Peyer's patch (tissue), 4 donors: ENCODE data around the gene ACSF2.
"Not testable (repeated sequence)": the region's sequence is repeated elsewhere in the genome, so short reads cannot be mapped to it uniquely, and the experiment has no call there.

Experiments used
- POLR2A ChIP-seq, 2 donors: fragments of 450-650 bp; IDR thresholded peaks; one replicate each; pipeline ENCODE4 v1.5.1; 2017; ENCODE audit warnings: antibody characterized with exemption in 2 of 2, mild to moderate bottlenecking in 2 of 2, moderate library complexity in 2 of 2
- TF ChIP-seq, protein P1 (sequence below), 6 experiments: fragments of 450-650 bp in 4 of 6; fragments of 200-600 bp in 2 of 6; sonication (generic) in 1 of 6; IDR thresholded peaks; one replicate each; pipeline ENCODE4 v1.5.1; 2017 to 2019; ENCODE audit warnings: antibody characterized with exemption in 6 of 6, mild to moderate bottlenecking in 3 of 6, moderate library complexity in 1 of 6

DNA sequence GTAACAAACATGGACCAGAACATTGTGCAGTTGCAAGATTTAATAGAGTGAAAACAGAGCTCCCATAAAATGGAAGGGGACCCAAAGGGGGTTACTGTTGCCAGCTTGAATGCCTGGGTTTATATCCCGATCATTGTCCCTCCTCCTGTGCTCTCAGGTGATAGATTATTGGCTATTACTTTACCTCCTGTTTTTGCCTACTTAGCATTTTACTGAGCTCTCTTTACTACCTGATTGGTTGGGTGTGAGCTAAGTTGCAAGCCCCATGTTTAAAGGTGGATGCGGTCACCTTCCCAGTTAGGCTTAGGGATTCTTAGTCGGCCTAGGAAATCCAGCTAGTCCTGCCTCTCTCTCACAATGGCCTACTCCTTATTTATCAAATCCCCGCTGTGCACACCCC is 20.7 kb upstream of the ACSF2 start:
- not testable (repeated sequence) for TF ChIP-seq POLR2A (IDR thresholded peaks at IDR 0.05)
- TF ChIP-seq, protein P1, sequence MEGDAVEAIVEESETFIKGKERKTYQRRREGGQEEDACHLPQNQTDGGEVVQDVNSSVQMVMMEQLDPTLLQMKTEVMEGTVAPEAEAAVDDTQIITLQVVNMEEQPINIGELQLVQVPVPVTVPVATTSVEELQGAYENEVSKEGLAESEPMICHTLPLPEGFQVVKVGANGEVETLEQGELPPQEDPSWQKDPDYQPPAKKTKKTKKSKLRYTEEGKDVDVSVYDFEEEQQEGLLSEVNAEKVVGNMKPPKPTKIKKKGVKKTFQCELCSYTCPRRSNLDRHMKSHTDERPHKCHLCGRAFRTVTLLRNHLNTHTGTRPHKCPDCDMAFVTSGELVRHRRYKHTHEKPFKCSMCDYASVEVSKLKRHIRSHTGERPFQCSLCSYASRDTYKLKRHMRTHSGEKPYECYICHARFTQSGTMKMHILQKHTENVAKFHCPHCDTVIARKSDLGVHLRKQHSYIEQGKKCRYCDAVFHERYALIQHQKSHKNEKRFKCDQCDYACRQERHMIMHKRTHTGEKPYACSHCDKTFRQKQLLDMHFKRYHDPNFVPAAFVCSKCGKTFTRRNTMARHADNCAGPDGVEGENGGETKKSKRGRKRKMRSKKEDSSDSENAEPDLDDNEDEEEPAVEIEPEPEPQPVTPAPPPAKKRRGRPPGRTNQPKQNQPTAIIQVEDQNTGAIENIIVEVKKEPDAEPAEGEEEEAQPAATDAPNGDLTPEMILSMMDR (IDR thresholded peaks at IDR 0.05), result not testable (repeated sequence)
